BJ (cell line): ENCODE results near the gene ALG2. TPM values are rescaled to one million over a fixed set of nuclear protein-coding genes. Genes with fewer than 3 reads are reported as not detected.

Experiments
- CTCF ChIA-PET: fragments of 350-600 bp; formaldehyde crosslinking; extraction: SDS; loops from one replicate; lab custom pipeline; 2021; ENCODE audit warnings: antibody characterized with exemption, inconsistent platforms; lab: Yijun Ruan, JAX
- POLR2A ChIA-PET: fragments of 300-600 bp; sonication (Branson Sonifier 250); formaldehyde crosslinking; extraction: SDS; loops from one replicate; lab custom pipeline; 2021; ENCODE audit warnings: antibody characterized with exemption; lab: Charles Lee
- DNase-seq: peaks from one replicate; pipeline ENCODE4 v3.0.0-alpha.2; 2011; ENCODE audit warnings: low read depth
- H3K27me3 ChIP-seq: 2 replicates; pipeline ENCODE4 v1.6.0; 2011; ENCODE audit warnings: low read length; ENCODE audit not compliant: control insufficient read depth, insufficient read depth
- H3K36me3 ChIP-seq: 2 replicates; pipeline ENCODE4 v1.5.1; 2011; ENCODE audit warnings: low read length; ENCODE audit not compliant: control insufficient read depth, insufficient read depth
- H3K4me3 ChIP-seq: 2 replicates; pipeline ENCODE4 v1.5.1; 2011; ENCODE audit warnings: low read depth, mild to moderate bottlenecking, control low read depth, low read length
- polyA plus RNA-seq: library from polyadenylated mRNA; depleted of rRNA; stranded (reverse); fragments of >200 nt; gene quantifications from 2 replicates; pipeline ENCODE4 v1.2.3, GENCODE V29; 2011
- TF ChIP-seq, protein P1 (sequence below): IDR thresholded peaks from 2 replicates; pipeline ENCODE4 v1.5.1; 2011; ENCODE audit warnings: low read depth, mild to moderate bottlenecking, control low read depth, inconsistent platforms, low read length, moderate library complexity; ENCODE audit not compliant: insufficient read depth

ALG2 gene
- polyA plus RNA-seq, 1 experiment, result 47.6 TPM

- DNase-seq, result no peak
- TF ChIP-seq, protein P1, sequence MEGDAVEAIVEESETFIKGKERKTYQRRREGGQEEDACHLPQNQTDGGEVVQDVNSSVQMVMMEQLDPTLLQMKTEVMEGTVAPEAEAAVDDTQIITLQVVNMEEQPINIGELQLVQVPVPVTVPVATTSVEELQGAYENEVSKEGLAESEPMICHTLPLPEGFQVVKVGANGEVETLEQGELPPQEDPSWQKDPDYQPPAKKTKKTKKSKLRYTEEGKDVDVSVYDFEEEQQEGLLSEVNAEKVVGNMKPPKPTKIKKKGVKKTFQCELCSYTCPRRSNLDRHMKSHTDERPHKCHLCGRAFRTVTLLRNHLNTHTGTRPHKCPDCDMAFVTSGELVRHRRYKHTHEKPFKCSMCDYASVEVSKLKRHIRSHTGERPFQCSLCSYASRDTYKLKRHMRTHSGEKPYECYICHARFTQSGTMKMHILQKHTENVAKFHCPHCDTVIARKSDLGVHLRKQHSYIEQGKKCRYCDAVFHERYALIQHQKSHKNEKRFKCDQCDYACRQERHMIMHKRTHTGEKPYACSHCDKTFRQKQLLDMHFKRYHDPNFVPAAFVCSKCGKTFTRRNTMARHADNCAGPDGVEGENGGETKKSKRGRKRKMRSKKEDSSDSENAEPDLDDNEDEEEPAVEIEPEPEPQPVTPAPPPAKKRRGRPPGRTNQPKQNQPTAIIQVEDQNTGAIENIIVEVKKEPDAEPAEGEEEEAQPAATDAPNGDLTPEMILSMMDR, result no peak
- Histone ChIP-seq H3K36me3 (no peaks in the 10 kb centered on the region), H3K27me3 (no peaks in the 10 kb centered on the region), H3K4me3 (no peak overlapping the region)
- CTCF ChIA-PET, result interaction anchor here (0.6 to 1.7 kb wide), 15 partner anchors 9 to 952 kb away, joined by 3 to 8 read pairs (median 3); partner anchors contain the start of gene NR4A3
- POLR2A ChIA-PET, result no interaction called here
Measured at GRCh38 chr9:99265691-99266090, 43.9 kb upstream of the ALG2 start.

DNA sequence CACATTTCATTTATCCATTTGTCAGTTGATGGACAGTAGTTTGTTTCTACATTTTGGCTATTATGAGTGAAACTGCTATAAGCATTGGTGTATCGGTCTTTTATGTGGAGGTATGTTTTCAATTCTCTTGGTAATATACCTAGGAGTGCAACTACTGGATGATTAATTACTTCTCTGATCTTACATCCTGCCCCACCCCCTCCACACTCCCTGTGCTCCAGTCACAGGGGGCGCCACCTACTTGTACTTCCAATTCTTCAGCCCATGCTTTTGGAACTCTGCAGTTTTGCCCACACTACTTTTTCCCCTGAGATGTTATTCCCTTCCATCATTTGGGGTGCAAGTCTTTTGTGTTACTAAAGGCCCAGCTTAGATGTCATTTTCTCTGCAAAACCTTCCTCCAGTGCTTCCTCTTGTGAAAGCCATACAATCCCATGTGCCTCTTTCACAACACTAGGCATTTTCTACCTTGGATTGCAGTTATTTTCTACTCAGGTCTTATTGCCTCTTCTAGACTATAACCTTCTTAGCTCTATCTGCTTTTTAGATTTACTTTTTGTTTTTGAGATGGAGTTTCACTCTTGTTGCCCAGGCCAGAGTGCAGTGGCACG is 42.4 kb upstream of the ALG2 start:
- H3K27me3 ChIP-seq, result no peaks in the 10 kb centered on the region
- CTCF ChIA-PET, result interaction anchor here (1.3 kb wide), 1 partner anchor 102 kb away, joined by 3 read pairs; no protein-coding TSS in a partner anchor
- no peak overlapping the region for H3K4me3 ChIP-seq
- POLR2A ChIA-PET, result no interaction called here
- no peaks in the 10 kb centered on the region for H3K36me3 ChIP-seq
- TF ChIP-seq, protein P1, result peak; percentile 37; the same call in 1 of the 2 replicates
- DNase-seq, result no peak

- POLR2A ChIA-PET, result no interaction called here
- Histone ChIP-seq H3K27me3 (no peaks in the 10 kb centered on the region), H3K36me3 (no peaks in the 10 kb centered on the region), H3K4me3 (no peak overlapping the region)
- no peak for DNase-seq
- CTCF ChIA-PET, result interaction anchor here (1.0 kb wide), 1 partner anchor 32 kb away, joined by 3 read pairs; no protein-coding TSS in a partner anchor
- TF ChIP-seq, protein P1, result no peak
Measured at GRCh38 chr9:99262949-99263418, 41.2 kb upstream of the ALG2 start.

GRCh38 chr9:99261923-99262322 is 40.2 kb upstream of the ALG2 start:
- Histone ChIP-seq H3K4me3 (no peak overlapping the region), H3K36me3 (no peaks in the 10 kb centered on the region), H3K27me3 (no peaks in the 10 kb centered on the region)
- CTCF ChIA-PET, result no interaction called here
- no peak for DNase-seq
- POLR2A ChIA-PET, result no interaction called here
- TF ChIP-seq, protein P1, result no peak

DNA sequence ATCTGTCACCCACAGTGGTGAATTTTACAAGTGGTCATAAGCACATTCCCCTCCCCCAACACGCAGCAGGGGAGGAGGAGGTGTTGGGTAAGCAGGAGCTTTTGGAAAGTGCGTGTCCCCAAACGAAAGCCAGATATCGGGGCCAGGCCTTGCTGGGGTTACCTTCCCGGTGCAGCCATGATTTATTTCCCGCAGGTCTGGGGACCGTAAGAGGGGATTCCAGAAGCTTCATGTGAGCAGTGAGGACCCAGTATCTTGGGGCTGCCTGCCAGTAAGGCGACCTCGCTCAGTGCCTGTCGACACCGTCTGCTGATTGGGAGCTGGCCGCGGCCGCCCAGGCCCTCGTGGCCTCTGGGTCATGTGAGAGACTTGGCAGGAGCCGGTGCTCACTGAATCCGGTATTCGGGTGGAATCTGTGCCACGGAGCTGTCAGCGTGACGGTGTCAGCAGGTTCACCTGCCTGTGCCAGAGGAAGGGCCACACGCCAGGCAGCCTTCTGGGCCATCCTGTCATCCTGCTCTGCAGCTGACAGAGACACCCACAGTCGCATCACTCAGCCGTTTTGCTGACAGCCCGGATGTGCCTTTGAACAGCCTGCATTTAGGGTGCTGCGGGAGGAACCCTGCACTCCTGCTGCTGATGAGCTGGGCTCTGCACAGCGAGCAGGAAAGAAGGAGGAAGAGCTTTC is 37.6 kb upstream of the ALG2 start:
- POLR2A ChIA-PET, result interaction anchor here (0.6 kb wide), 1 partner anchor 537 kb away, joined by 10 read pairs; no protein-coding TSS in a partner anchor
- no peak for DNase-seq
- TF ChIP-seq, protein P1, result no peak
- Histone ChIP-seq H3K27me3 (no peaks in the 10 kb centered on the region), H3K4me3 (no peak overlapping the region), H3K36me3 (no peaks in the 10 kb centered on the region)
- CTCF ChIA-PET, result interaction anchor here (0.6 to 1.9 kb wide), 10 partner anchors 9 to 1063 kb away, joined by 3 to 5 read pairs (median 3); no protein-coding TSS in a partner anchor
